NT2/D1 (cell line): ENCODE results near the gene ADAM30.

Source experiments
- SUZ12 ChIP-seq: IDR thresholded peaks from 2 replicates; pipeline ENCODE4 v1.6.1; 2011; ENCODE audit not compliant: insufficient read length, insufficient read depth; ENCODE audit errors: extremely low read depth
- YY1 ChIP-seq: IDR thresholded peaks from 2 replicates; pipeline ENCODE4 v1.6.1; 2011; ENCODE audit not compliant: insufficient read length, insufficient read depth
- ZNF274 ChIP-seq: IDR thresholded peaks from 2 replicates; pipeline ENCODE4 v1.6.1; 2011; ENCODE audit warnings: mild to moderate bottlenecking, low read depth, low read length

- no peak for TF ChIP-seq YY1
- TF ChIP-seq SUZ12: no peak
- TF ChIP-seq ZNF274: no peak
Measured at GRCh38 chr1:119871881-119872280, 24.4 kb downstream of the ADAM30 start.
